Measurements from ENCODE around the gene BRD8.

- TF ChIP-seq POLR2AphosphoS5 (IDR thresholded peaks at IDR 0.05; ENCODE audit: borderline replicate concordance, low read depth, low read length) (no peak), EZH2 (IDR thresholded peaks at IDR 0.05) (no peak), FOXP2 (optimal IDR thresholded peaks at IDR 0.05; ENCODE audit: control extremely low read depth, extremely low read length, insufficient read depth) (no peak)
Measured at GRCh38 chr5:138092301-138092700, 86.1 kb downstream of the BRD8 start.
